Stimulated activated CD4-positive, alpha-beta T cell treated with anti-CD3 and anti-CD28 coated beads, Interleukin-12 subunit alpha, Interleukin-12 subunit beta, amount 100 ng/mL, for 48 hours (primary cell): ENCODE measurements around the gene TPST1.
"Not testable (repeated sequence)": the region's sequence is repeated elsewhere in the genome, so short reads cannot be mapped to it uniquely, and the experiment has no call there.

Source experiments
- DNase-seq, 3 donors: peaks; one replicate each; pipeline ENCODE4 v3.0.0-alpha.2; 2020; ENCODE audit warnings: low read depth in 2 of 3, low spot score in 1 of 3

TPST1 gene

DNA sequence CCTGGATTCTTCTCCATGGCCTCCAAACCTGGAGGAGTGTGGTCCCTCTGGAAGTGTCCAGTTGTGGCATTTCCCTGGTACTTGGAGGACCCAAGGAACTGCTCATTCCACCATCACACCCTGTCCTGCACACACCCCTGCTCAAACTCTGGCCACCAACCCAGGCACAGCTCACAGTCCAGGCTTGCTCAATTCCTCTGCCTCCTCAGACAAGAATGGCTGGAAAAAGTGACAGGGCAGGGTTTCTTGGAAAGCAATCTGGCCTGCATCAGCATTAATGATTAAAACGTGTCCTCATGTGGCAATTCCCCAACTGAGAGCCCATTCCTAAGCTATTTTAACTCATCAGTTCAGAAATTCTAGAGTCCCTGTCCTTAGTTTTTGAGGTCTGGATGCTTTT lies 17.2 kb upstream of the TPST1 start:
- no peak for DNase-seq

DNA sequence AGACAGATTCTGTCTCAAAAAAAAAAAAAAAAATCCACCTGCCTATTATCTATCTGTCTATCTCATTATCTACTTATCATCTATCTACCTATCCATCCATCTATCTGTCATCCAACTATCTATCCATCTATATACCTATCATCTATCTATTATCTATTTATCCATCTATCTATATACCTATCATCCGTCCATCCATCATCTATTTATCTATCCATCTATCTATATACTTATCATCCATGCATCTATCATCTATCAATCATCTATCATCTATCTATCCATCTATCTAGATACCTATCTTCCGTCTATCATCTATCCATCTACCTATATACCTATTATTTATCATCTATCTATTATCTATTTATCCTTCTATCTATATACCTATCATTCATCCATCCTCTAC lies 16.5 kb upstream of the TPST1 start:
- no peak for DNase-seq

DNA sequence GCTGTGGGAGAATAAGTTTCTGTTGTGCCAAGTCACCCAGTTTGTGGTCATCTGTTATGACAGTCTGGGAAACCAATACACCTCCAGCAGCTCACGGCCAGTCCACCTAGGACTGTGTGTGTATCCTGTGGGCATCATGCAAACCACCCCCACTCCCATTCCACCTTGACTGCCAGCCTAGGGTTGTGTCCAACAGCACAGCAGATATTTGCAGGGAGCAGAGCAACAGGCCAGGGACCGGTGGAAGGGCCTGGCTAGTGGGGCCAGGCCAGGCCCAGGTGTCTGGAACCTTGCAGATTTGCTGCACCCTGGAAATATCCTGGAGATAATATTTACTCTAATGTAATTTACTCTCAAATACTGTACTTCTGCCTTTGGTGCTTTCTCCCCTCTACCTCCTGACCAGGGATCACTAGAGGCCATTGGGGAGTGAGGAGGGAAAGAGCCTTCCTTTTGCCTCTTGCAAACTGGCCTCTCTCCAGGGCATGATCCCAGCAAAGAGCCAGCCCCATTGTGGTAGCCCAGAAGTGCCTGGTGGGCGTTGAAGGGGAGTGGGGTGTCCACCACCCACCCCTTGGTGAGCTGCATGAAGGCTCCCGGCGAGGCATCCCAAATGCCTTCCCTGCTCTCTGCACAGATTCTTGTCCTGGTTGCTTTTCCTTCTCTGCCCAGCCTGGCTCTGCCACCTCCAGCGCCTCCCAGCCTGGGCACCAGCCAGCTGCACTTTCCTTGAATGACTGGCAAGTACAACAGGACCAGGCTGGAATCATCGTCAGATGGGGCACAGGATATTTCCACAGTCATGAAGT lies 15.2 kb upstream of the TPST1 start:
- no peak for DNase-seq

DNA sequence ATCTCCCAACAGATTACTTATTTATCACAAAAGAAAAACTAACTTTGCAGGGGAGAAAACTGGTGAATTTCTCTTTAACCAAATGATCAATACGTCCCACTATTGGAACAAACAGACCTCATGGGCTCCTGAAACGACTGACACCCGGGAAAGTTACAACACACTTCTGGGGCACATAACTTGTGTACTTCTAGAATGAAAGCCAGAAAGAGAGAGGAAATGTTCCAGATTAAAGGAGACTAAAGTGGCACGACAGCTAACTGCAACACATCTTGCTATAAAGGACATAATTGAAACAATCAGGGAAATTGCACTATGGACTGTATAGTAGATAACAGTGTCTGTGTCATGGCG lies 14.7 kb upstream of the TPST1 start:
- no peak for DNase-seq

DNA sequence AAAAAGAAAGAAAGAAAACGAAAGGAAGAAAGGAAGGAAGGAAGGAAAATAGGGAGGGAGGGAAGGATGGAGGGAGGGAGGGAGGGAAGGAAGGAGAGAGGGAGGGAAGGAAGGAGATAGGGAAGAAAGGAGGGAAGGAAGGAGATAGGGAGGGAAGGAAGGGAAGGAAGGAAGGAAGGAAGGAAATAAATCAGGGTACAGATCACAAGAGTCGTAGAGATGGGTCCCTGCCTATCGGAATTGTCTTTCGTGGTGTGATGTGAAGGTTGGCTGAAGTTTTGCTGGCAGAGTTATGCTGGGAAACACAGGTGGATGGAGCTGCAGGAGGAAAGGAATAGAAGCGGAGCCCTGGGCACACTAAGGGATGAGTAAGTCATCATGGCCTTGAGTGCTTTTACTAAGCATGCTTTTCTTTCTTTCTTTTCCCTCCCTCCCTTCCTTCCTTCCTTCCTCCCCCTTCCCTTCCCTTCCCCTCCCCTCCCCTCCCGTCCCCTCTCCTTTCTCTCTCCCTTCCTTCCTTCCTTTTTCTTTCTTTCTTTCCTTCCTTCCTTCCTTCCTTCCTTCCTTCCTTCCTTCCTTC lies 11.9 kb upstream of the TPST1 start:
- no peak for DNase-seq

DNA sequence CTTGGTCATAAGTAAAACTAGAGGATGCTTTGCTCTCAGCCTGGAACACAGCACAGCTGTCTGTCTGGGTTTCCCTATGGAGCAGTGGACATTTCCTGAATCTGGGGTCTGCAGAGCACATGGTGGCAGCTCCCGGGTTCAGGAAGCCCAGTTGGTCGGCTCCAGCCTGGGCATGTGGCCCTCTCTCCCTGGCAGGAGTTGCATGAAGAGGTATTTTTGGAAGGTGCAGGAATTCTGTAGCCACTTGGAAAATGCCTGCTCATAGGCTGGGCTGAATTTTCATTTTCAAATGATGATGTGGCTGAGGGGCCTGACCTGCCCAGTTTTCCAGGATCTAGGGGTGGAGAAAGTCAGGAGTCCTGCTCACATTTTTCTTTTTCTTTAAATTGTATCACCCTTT lies 6.7 kb upstream of the TPST1 start:
- DNase-seq, result no peak

DNA sequence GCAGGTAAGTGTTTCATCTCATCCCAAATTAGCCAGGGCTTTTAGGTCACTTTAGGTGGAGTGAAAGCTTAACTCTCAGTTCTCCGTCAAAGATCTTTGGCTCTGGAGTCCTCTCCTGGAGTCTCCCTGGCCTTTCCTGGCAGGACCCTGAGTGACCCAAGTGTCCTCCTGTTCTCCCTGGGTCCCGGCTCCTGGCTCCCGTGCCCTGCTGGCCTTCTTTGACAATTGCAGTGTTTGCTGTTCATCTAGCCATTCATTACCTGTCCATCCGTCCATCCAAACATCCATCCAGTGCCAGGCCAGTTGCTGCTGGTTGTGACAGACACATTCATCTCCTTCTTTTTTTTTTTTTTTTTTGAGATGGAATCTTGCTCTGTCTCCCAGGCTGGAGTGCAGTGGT lies 6.2 kb upstream of the TPST1 start:
- DNase-seq, result no peak

DNA sequence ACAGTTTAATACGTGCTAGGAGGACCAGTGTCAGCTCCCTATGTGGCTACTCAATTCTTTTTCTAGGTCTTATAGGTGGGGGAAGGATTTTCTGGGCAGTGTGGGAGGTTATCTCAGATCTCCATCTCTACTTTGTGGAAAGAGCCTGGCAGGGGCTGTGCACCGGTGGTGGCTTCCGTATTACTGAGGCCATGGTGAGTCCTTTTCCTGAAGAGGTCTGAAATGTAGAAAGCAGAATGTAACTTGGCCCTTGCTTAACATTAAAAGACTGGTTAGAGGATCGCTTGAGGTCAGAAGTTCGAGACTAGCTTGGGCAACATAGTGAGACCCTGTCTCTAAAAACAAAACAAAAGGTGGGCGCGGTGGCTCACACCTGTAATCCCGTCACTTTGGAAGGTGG lies 2.7 kb upstream of the TPST1 start:
- DNase-seq, result no peak

DNA sequence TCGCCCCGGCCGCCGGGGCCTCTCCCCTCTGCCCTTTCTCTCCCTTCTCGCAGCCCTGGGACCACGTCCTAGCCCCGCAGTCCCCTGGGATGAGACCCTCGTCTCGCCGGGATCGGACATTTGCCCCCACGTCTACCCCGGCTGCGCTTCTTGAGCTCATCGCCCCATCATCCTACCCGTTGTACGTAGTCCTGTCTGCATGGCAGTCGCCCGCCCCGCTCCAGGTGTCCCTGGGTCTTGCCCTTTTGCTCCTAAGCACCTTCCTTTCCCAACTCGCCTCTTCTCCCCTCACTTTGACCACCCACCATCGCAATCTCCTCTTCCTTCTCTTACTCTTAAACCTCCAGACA lies 582 bp downstream of the TPST1 start:
- no peak for DNase-seq

DNA sequence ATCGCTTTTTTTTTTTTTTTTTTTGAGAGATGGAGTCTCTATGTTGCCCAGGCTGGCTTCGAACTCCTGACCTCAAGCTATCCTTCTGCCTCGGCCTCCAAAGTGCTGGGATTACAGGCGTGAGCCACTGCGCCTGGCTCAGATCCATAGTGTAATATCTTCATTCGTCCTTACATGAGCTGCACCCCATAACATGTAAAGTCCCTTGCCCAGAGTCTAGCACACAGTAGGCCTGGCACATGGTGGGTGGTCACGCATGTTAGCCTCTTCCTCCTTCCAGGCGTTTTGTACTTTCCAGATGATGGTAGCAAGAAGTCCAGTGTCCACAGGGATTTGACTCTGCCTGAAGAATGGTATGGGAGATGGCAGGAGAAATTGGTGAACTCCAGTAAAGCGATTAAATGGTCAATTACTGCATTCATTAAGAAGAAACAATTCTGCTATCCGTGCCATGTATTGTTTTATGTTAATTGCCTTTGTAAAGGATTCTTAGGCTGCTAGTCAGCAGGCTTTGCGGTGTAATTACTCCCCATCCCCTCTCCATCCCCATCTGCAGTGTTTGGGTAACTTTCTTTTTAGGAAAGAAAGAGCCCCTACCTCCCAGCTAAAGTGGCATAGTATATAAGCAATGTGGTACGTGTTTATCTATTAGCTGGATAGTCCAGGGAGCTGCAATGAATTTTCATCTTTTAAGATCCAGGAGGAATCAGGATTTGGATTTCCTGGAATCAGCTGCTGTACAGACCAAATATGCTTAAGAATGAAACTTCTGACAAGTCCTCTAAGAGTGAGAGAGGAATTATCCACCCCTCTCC lies 1.2 kb downstream of the TPST1 start:
- DNase-seq, result no peak

DNA sequence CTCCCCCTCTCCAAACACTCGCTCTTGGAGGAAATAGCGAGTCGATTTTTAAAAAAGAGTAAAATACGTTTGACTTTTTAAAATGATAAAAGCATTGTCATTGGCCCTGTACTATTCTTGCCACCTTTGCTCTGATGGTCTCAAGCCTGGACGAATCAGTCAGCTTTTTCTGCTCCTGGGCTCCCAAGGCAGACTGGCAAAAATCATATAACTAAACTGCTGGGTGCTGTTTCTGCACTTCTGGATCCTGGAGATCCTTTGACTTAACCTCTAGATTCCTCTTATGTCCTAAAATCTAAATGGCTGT lies 1.8 kb downstream of the TPST1 start:
- DNase-seq, result no peak

DNA sequence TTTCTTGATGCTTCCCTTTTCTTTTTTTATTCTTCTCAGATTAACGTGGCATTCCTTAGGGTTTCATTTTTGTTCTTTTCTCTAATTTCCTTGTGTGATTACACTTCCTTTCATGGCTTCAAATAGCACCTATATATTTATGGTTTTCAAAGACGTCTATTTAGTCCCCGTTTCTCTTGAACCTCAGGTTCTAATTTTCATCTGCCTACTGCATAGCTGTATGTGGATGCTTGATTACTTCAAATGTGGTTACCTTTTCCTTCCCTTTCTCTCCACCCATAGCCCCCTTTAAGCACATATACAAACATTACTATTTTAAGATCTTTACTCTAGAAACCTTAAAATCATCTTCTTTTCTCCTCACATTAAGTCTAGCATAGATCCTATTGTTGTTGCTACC lies 2.4 kb downstream of the TPST1 start:
- no peak for DNase-seq

DNA sequence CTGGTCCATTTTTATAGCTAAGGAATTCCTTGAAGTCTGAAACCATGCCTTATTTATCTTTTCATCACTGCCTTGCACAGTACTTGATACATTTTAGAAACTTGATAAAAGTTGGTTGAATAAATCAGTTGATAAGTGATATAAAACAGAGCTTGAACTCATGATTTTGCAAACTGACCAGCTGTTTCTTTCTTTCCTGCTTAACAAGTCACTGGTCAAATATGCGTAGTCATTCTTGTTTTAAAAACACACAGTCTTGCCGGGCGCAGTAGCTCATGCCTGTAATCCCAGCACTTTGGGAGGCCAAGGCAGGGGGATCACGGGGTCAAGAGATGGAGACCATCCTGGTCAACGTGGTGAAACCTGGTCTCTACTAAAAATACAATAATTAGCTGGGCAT lies 6.3 kb downstream of the TPST1 start:
- no peak for DNase-seq

DNA sequence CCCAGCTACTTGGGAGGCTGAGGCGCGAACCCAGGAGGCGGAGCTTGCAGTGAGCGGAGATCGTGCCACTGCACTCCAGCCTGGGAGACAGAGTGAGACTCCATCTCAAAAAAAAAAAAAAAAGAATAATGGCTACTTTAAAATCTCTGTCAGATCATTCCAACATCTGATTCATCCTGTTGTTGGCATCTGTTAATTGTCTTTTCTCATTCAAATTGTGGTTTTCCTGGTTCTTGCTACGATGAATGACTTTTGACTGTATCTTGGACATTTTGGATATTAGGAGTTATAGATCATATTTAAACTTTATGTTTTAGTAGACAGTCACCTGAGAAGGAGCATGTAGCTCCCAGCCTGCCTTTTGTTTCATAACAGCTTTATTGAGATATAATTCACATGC lies 8.5 kb downstream of the TPST1 start:
- no peak for DNase-seq

DNA sequence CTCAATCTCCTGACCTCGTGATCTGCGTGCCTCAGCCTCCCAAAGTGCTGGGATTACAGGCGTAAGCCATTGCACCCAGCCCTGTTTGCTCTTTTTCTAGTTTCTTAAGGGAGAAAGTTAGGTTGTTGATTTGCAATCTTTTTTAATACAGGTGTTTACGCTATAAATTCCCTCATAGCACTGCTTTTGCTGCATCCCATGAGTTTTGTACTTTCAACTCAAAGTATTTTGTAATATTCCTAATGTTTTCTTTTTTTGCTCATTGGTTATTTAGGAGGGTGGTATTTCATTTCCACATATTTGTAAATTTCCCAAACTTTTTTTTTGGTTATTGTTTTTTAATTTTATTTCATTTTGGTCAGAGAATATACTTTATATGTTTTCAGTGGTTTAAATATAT lies 11.6 kb downstream of the TPST1 start:
- no peak for DNase-seq

DNA sequence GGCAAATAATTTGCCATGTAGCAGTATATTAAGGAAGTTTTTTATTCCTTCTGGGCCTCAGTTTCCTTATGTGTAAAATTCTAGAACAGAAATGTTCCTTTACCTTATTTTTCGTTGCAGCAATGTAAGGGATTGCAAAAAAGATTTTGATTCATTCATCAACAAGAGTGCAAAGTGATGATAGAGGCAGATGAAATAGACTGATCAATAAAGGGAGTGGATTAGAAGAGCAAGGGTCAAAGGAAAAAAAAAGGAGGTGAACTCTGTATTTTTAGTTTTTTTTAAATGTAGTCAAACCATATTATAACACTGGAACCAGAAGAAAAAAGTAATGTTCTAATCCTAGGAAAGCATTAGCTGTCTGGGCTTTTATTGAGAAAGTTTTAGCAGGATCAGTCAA lies 14.7 kb downstream of the TPST1 start:
- no peak for DNase-seq

DNA sequence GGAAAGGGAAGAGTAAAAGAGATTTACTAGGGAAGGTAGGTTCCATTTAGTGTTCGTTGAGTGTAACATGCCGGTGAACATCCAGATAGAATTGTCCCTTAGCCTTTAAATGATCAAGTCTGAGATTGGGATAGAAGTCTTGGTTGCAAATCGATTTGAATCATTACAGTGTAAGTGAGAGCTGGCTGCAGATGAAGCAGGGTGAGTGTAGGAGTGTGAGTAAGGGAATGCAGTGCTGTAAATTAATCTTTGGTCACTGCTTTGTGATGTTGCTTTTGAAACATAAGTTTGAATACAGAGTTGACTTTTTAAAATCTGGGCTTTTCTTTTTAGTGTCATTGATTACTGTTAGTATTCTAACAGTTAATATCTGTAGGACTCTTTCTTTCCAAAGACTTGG lies 16.3 kb downstream of the TPST1 start:
- DNase-seq, result no peak

DNA sequence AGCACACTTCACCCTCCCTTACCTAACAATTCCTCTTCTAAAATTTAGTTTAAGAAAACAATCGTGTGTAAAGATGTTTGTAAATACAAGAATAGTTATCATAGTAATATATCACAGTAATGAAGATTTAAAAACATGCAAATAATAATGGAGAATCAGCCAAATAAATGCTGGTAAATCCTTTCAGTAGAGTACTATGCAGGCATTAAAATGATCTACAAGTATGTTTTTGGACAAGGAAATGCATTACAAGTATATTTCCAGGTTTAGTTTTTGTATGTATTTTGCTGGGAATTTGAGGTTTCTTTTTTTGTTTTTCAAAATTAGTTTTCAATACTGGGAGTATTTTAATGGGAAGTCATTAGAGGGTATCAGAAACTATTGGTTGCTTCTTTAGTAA lies 22.7 kb downstream of the TPST1 start:
- no peak for DNase-seq

DNA sequence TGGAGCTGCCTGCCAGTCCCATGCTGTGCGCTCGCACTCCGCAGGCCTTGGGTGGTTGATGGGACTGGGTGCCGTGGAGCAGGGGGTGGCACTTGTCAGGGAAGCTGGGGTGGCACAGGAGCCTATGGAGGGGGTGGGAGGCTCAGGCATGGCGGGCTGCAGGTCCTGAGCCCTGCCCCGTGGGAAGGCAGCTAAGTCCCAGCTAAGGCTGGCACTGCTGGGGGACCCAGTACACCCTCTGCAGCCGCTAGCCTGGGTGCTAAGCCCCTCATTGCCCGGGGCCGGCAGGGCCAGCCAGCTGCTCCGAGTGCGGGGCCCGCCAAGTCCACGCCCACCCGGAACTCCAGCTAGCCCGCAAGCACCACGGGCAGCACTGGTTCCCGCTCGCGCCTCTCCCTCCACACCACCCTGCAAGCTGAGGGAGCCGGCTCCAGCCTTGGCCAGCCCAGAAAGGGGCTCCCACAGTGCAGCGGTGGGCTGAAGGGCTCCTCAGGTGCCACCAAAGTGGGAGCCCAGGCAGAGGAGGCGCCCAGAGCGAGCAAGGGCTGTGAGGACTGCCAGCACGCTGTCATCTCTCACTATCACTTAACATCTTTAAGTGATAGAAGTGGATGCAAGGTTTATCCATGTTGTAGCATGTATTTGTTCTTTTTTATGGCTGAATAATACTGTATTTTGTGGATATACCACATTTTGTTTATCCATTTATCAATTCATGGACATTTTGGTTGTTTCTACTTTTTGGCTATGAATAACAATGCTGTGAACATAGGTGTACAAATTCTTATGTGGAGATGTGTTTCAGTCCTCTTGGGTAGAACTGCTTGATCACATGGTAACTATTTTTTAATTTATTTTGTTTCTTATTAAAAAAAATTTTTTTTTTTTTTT lies 26.4 kb downstream of the TPST1 start:
- not testable (repeated sequence) for DNase-seq

DNA sequence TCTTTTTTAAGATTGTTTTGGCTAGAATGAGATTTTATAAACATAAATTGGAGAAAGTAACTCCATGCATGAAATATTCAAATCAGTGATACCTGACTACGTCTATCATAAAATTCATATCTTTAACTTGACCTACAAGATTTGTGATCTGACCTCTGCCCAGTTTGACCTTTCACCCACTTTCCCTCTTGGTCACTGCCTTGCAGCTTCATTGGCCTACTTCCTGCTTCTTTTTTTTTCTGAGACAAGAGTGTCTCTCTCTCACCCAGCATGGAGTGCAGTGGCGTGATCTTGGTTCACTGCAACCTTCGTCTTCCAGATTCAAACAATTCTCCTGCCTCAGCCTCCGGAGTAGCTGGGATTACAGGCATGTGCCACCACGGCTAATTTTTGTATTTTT lies 28.5 kb downstream of the TPST1 start:
- no peak for DNase-seq

DNA sequence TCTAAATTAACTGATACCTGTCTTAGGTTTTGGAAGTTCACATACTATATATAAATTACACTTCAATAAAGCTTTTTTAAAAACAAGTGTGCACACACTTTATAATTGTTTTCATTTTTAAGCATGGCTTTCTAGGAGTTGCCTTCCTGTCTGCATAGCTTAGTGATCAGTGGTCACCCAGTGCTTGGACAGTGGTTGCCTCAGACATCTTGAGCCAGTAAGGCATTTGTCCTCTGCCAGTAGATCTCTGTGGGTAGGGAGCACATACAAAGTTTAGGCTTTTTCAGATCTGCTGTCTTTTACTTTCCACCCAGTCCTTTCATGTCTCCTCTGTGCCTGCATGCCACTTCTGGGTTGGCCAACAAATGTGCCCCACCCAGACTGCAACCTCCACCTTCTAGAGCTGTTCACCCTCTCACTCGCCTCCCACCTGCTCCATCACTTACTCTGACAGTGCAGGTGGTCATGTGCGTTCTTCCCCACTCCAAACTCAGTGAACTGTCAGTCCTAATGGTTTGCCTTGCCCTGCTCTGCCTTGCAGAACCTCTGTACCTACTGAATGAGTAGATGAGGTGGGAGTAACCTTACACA lies 31.7 kb downstream of the TPST1 start:
- no peak for DNase-seq
